Erythroblast (primary cell): ENCODE measurements around the gene SLC24A3.

ENCODE experiments used
- GATA1 ChIP-seq: IDR thresholded peaks from 2 replicates; pipeline ENCODE4 v1.6.1; 2011; ENCODE audit warnings: low read depth, mild to moderate bottlenecking, control low read depth, low read length, moderate library complexity
- POLR2A ChIP-seq: IDR thresholded peaks from 2 replicates; pipeline ENCODE4 v1.6.1; 2011; ENCODE audit warnings: mild to moderate bottlenecking, low read length

GRCh38 chr20:19582782-19583181 is 370.3 kb downstream of the SLC24A3 start:
- TF ChIP-seq POLR2A (no peak), GATA1 (no peak)
